Measurements from ENCODE around the gene FADS3. TPM values are rescaled to one million over a fixed set of nuclear protein-coding genes. Genes with fewer than 3 reads are reported as not detected.

Gene FADS3
- total and polyA plus RNA-seq, 2 experiments from 2014 or later, result 44.4 to 73.5 TPM

GRCh38 chr11:61844909-61845565 lies 46.3 kb downstream of the FADS3 start:
- Mint-ChIP-seq H3K4me3 (no peak overlapping the region), H3K27ac (peak overlapping the region; percentile 77), H3K27me3 (ENCODE audit: insufficient read depth, low read depth, poor library complexity) (peaks cover 7% of the 10 kb centered on the region), H3K9me3 (no peaks in the 10 kb centered on the region), H3K36me3 (ENCODE audit: low read depth) (peaks cover 98% of the 10 kb centered on the region), H3K4me1 (peaks cover 2% of the 10 kb centered on the region; the same call in 2 of the 3 replicates)
- Histone ChIP-seq H3F3A (replicated peaks; ENCODE audit: low read depth) (peaks cover 26% of the 10 kb centered on the region; the same call in 1 of the 2 replicates), H3K79me2 (replicated peaks; ENCODE audit: insufficient read depth) (peaks cover 20% of the 10 kb centered on the region), H4K20me1 (replicated peaks; ENCODE audit: insufficient read depth) (peaks cover 34% of the 10 kb centered on the region), H3K4me3 (no peak overlapping the region), H3K27me3 (ENCODE audit: insufficient read depth) (no peaks in the 10 kb centered on the region), H3K4me1 (ENCODE audit: insufficient read depth) (no peaks in the 10 kb centered on the region), H3K36me3 (ENCODE audit: insufficient read depth) (peaks cover 72% of the 10 kb centered on the region), H3K27ac (ENCODE audit: low read depth) (peak overlapping the region; percentile 39; the same call in 1 of the 2 replicates), H3K9me2 (ENCODE audit: insufficient read depth) (no peaks in the 10 kb centered on the region), H2AFZ (no peak overlapping the region), H3K4me2 (no peak overlapping the region)
- TF ChIP-seq REST (IDR thresholded peaks at IDR 0.05; ENCODE audit: unreplicated experiment), result no peak
- no peak for TF ChIP-seq ZNF331 (CRISPR knock-in tag; IDR thresholded peaks at IDR 0.05; ENCODE audit: low read depth)
- TF ChIP-seq STAT1 (IDR thresholded peaks at IDR 0.05; ENCODE audit: unreplicated experiment), result no peak
- no peak for TF ChIP-seq NANOG (IDR thresholded peaks at IDR 0.05; ENCODE audit: borderline replicate concordance)
- TF ChIP-seq POLR2AphosphoS5 (IDR thresholded peaks at IDR 0.05; ENCODE audit: low read depth), result no peak
- TF ChIP-seq ZNF114 (CRISPR knock-in tag; IDR thresholded peaks at IDR 0.05), result no peak
- no peak for TF ChIP-seq JUNB (IDR thresholded peaks at IDR 0.05; ENCODE audit: unreplicated experiment)
- no peak for TF ChIP-seq CTCF (conservative IDR thresholded peaks at IDR 0.05; ENCODE audit: low read depth in 2 of 2)
- TF ChIP-seq ZNF462 (CRISPR knock-in tag; IDR thresholded peaks at IDR 0.05), result no peak
- TF ChIP-seq EZH2phosphoT487 (IDR thresholded peaks at IDR 0.05; ENCODE audit: unreplicated experiment), result no peak
- TF ChIP-seq ETS1 (IDR thresholded peaks at IDR 0.05), result no peak
- TF ChIP-seq CREB1 (CRISPR knock-in tag; IDR thresholded peaks at IDR 0.05; ENCODE audit: low read depth), result no peak
- TF ChIP-seq EZH2 (IDR thresholded peaks at IDR 0.05; ENCODE audit: low read depth, unreplicated experiment), result no peak
- DNase-seq (ENCODE audit: low spot score) (no peak), ATAC-seq (peak; percentile 72)
